Breast epithelium (tissue), 4 donors: ENCODE results near the gene ELANE. TPM values are rescaled to one million over a fixed set of nuclear protein-coding genes. Genes with fewer than 3 reads are reported as not detected.
"Not testable (repeated sequence)": the region's sequence is repeated elsewhere in the genome, so short reads cannot be mapped to it uniquely, and the experiment has no call there.

Experiments used
- DNase-seq, 2 donors: peaks; one replicate each; pipeline ENCODE4 v3.0.0-alpha.2; 2019; ENCODE audit warnings: low spot score in 2 of 2
- H3K27ac ChIP-seq, 2 donors: fragments of 200-600 bp; sonication (generic) in 1 of 2; one replicate each; pipeline ENCODE4 v1.5.1; 2016 to 2019; ENCODE audit warnings: mild to moderate bottlenecking in 1 of 2
- H3K27me3 ChIP-seq, 2 donors: fragments of 200-600 bp; sonication (generic) in 1 of 2; one replicate each; pipeline versions ENCODE4 v1.5.1 to v1.6.0; 2017 to 2019; ENCODE audit warnings: control low read depth in 1 of 2, mild to moderate bottlenecking in 1 of 2
- H3K36me3 ChIP-seq: fragments of 200-600 bp; one replicate; pipeline ENCODE4 v1.5.1; 2019
- H3K4me1 ChIP-seq, 2 donors: fragments of 200-600 bp; sonication (generic); one replicate each; pipeline ENCODE4 v1.5.1; 2016 to 2019; ENCODE audit warnings: control low read depth in 1 of 2
- H3K4me3 ChIP-seq, 3 donors: fragments of 200-600 bp; sonication (generic); 1 replicate in 2 of 3; 2 replicates in 1 of 3; pipeline ENCODE4 v1.5.1; 2016 to 2019; ENCODE audit warnings: mild to moderate bottlenecking in 3 of 3, moderate library complexity in 2 of 3
- H3K9me3 ChIP-seq, 2 donors: fragments of 200-600 bp; sonication (generic) in 1 of 2; one replicate each; pipeline ENCODE4 v1.5.1; 2016 to 2019; ENCODE audit warnings: control low read depth in 1 of 2
- CTCF ChIP-seq, 3 donors: fragments of 450-650 bp; IDR thresholded peaks; one replicate each; pipeline ENCODE4 v1.5.1; 2016 to 2017; ENCODE audit warnings: antibody characterized with exemption in 3 of 3, mild to moderate bottlenecking in 3 of 3, moderate library complexity in 3 of 3
- POLR2A ChIP-seq: fragments of 450-650 bp; IDR thresholded peaks from one replicate; pipeline ENCODE4 v1.6.1; 2016; ENCODE audit warnings: antibody characterized with exemption, mild to moderate bottlenecking, moderate library complexity
- POLR2AphosphoS5 ChIP-seq, 3 donors: sonication (generic); formaldehyde crosslinking; IDR thresholded peaks; one replicate each; pipeline ENCODE4 v1.6.1; 2017; ENCODE audit warnings: antibody characterized with exemption in 3 of 3
- intact Hi-C: fragments of 100-400 bp; cut with DNase I; formaldehyde crosslinking; loops from one replicate; pipeline ENCODE4 v1.15.1; 2023; ENCODE audit warnings: low total_unique reads
- total RNA-seq, 3 donors: library from RNA; depleted of rRNA; stranded (reverse); fragments of >200 nt; gene quantifications; one replicate each; pipeline ENCODE4 v1.1.0, GENCODE V29; 2016

ELANE gene
- total RNA-seq, 3 donors from 2014 or later = 0.98 to 5.0 (median 1.0) TPM

- H3K9me3 ChIP-seq = no peaks in the 10 kb centered on the region
- H3K27ac ChIP-seq = no peak overlapping the region
- intact Hi-C loops = no loop called here
- H3K4me3 ChIP-seq = no peak overlapping the region
- no peaks in the 10 kb centered on the region for H3K4me1 ChIP-seq
- peaks cover 3% of the 10 kb centered on the region for H3K36me3 ChIP-seq
- TF ChIP-seq CTCF (IDR thresholded peaks at IDR 0.05) (no peak), POLR2A (no peak)
- H3K27me3 ChIP-seq = no peaks in the 10 kb centered on the region
- no peak for DNase-seq
Observed at GRCh38 chr19:815775-816499, 36.2 kb upstream of the ELANE start.

DNA sequence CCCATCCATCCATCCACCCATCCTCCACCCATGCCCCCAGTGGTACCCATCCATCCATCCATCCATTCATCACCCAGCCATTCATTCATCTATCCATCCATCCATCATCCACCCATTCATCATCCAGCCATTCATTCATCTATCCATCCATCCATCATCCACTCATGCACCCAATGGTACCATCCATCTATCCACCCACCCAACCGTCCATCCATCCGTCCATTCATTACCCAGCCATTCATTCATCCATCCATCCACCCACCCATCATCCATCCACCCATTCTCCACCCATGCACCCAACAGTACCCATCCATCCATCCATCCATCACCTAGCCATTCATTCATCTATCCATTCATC lies 35.6 kb upstream of the ELANE start:
- Histone ChIP-seq H3K36me3 (no peaks in the 10 kb centered on the region), H3K27ac (no peak overlapping the region), H3K4me3 (no peak overlapping the region), H3K4me1 (peaks cover 0 to 2% of the 10 kb centered on the region in 2 donors), H3K27me3 (peaks cover under 1 to 2% of the 10 kb centered on the region in 2 donors), H3K9me3 (no peaks in the 10 kb centered on the region)
- no peak for DNase-seq
- TF ChIP-seq CTCF (IDR thresholded peaks at IDR 0.05) = no peak
- TF ChIP-seq POLR2AphosphoS5 (IDR thresholded peaks at IDR 0.05) = no peak
- no peak for TF ChIP-seq POLR2A
- intact Hi-C loops = no loop called here

- H3K27me3 ChIP-seq = peaks cover 12 to 19% of the 10 kb centered on the region in 2 donors
- H3K9me3 ChIP-seq, H3K27ac ChIP-seq, DNase-seq, H3K36me3 ChIP-seq, intact Hi-C loops, H3K4me3 ChIP-seq, H3K4me1 ChIP-seq: not testable (repeated sequence)
Observed at GRCh38 chr19:820212-820611, 31.9 kb upstream of the ELANE start.

DNA sequence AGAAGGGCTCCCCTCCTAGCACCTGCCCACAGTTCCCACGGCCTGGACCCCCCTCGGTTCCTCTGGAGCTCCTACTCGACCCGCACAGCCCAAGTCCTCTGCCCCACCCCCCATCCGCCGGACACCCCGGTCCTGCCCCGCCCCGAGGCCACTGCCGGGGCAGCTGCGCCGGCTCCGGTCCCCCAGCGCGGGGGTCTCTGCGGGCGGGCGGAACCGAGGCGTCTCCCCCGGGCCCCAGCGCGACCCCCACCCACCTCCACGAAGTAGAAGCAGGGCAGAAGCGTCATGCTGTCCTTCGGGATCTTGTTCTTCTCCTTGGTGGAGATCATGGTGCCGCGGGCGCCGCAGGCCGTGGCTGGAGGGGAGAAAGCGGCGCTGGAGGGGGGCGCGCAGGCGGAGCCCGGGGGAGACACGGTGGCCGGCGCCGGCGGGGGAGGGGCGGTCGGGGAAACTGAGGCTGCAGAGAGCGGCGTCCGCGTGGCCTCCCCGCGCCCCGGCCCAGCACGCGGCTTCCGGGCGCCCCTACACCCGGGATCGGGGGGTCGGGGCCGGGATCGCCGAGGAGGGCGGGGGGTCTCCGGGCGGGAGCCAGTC lies 30.8 kb upstream of the ELANE start:
- Histone ChIP-seq H3K27ac (peak overlapping the region in 1 of 2 donors; percentile 1), H3K9me3 (no peaks in the 10 kb centered on the region)
- TF ChIP-seq POLR2AphosphoS5 (IDR thresholded peaks at IDR 0.05) (no peak), CTCF (IDR thresholded peaks at IDR 0.05) (no peak), POLR2A (no peak)

GRCh38 chr19:821825-822503 lies 30.1 kb upstream of the ELANE start, which contains the start of gene PLPPR3:
TSS of gene PLPPR3 (minus strand) at chr19:821955. CDS start at chr19:821559, 396 bp downstream.
- intact Hi-C loops = no loop called here
- TF ChIP-seq POLR2A (no peak), POLR2AphosphoS5 (IDR thresholded peaks at IDR 0.05) (no peak), CTCF (IDR thresholded peaks at IDR 0.05) (no peak)
- peak within 1 kb of the TSS; percentile 26 to 71 (median 49) for H3K4me3 ChIP-seq
- H3K27me3 ChIP-seq = peaks cover 12 to 19% of the 10 kb centered on the region in 2 donors
- peak within 1 kb of the TSS in 1 of 2 donors; percentile 12 for H3K27ac ChIP-seq
- H3K9me3 ChIP-seq = no peaks in the 10 kb centered on the region
- no peaks in the 10 kb centered on the region for H3K36me3 ChIP-seq
- H3K4me1 ChIP-seq = peaks cover 4 to 7% of the 10 kb centered on the region in 2 donors
- no peak for DNase-seq

More for the DNA sequence above, 30.8 kb upstream of the ELANE start:
- Histone ChIP-seq H3K4me3 (peak overlapping the region; percentile 26 to 71 (median 49)), H3K4me1 (peaks cover 4 to 7% of the 10 kb centered on the region in 2 donors), H3K27me3 (peaks cover 12 to 19% of the 10 kb centered on the region in 2 donors), H3K36me3 (no peaks in the 10 kb centered on the region)
- DNase-seq = no peak
- intact Hi-C loops = no loop called here
